GM18861 (cell line): ENCODE results near the gene ASB5.
"Not testable (repeated sequence)": the region's sequence is repeated elsewhere in the genome, so short reads cannot be mapped to it uniquely, and the experiment has no call there.

Experiments used
- ATAC-seq: cut with Tn5 transposase; IDR thresholded peaks from one replicate; pipeline ENCODE4 v1.9.1; 2021; ENCODE audit not compliant: unreplicated experiment

ASB5 gene

DNA sequence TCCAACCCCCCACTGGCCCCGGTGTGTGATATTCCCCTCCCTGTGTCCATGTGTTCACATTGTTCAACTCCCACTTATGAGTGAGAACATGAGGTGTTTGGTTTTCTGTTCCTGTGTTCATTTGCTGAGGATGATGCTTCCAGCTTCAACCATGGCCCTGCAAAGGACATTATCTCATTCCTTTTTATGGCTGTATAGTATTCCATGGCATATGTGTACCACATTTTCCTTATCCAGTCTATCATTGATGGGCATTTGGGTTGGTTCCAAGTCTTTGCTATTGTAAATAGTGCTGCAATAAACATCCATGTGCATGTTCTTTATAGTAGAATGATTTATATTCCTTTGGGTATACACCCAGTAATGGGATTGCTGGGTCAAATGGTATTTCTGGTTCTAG lies 10.5 kb upstream of the ASB5 start:
- ATAC-seq = not testable (repeated sequence)

GRCh38 chr4:176277162-176277904 lies 8.3 kb upstream of the ASB5 start:
- peak; percentile 91 for ATAC-seq

- no peak for ATAC-seq
These were observed 7.7 kb upstream of the ASB5 start for GRCh38 chr4:176276710-176277109.

- ATAC-seq = no peak
These were observed 5.4 kb upstream of the ASB5 start for GRCh38 chr4:176274441-176274840.

- ATAC-seq = no peak
These were observed 4.7 kb upstream of the ASB5 start for GRCh38 chr4:176273736-176274135.

GRCh38 chr4:176272799-176273198 lies 3.8 kb upstream of the ASB5 start:
- no peak for ATAC-seq

DNA sequence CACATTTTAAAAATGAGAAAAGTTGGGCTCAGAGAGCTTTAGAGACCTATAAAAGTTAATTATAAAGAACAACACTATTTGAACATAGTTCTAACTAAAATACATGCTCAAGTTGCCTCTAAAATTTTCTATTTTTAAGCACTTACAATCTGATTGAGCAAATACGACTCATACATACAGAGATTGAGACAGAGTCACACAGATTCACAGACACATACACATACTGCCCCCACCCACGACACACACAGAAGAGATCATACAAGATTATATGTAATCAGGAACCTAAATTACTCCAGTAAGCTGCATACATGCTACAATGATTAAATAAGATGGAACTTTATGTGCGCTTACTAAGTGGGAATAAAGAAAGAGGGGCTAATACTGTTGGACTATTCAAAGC lies 2.7 kb upstream of the ASB5 start:
- no peak for ATAC-seq

DNA sequence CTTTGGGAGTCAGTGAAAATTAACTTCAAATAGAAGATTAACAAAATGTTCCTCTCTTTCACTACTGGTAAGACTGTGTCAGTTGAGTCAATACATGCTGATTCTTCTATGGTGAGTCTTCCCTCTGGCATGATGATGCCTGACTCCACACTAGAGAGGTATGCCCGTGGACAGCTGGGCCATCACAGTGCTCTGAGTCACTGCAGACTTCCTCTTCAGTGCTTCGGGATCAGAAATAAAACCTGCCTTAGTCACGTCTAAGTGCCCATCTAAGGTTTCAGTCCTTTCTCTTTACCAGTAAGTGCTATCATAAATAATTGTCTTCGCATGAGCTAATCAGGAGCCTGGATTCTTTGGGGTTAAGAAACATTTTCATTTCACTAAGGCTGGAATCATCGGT lies 1.6 kb upstream of the ASB5 start:
- peak; percentile 42 for ATAC-seq

DNA sequence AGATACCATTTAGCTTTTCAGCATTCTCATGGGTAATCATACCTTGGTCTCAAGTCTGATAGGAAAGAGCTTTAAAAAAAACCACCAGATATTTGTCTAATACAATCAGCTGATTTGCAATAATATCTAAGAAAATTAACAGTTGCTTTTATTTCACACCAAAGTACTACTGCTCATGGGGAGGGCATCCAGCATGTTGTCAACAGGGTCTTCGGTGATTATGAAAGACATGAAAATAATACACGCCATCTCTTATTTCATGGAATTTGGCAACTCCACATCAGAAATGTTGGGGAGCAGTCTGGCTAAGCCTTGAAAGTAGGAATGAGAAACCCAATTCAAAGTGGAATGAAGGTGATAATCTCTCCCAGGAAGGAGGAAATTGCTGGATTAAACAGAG lies 3.0 kb downstream of the ASB5 start:
- ATAC-seq = no peak

GRCh38 chr4:176262243-176262642 lies 6.8 kb downstream of the ASB5 start:
- peak; percentile 64 for ATAC-seq

- no peak for ATAC-seq
These were observed 7.5 kb downstream of the ASB5 start for GRCh38 chr4:176261481-176261880.

GRCh38 chr4:176261018-176261417 lies 8.0 kb downstream of the ASB5 start:
- ATAC-seq = no peak

DNA sequence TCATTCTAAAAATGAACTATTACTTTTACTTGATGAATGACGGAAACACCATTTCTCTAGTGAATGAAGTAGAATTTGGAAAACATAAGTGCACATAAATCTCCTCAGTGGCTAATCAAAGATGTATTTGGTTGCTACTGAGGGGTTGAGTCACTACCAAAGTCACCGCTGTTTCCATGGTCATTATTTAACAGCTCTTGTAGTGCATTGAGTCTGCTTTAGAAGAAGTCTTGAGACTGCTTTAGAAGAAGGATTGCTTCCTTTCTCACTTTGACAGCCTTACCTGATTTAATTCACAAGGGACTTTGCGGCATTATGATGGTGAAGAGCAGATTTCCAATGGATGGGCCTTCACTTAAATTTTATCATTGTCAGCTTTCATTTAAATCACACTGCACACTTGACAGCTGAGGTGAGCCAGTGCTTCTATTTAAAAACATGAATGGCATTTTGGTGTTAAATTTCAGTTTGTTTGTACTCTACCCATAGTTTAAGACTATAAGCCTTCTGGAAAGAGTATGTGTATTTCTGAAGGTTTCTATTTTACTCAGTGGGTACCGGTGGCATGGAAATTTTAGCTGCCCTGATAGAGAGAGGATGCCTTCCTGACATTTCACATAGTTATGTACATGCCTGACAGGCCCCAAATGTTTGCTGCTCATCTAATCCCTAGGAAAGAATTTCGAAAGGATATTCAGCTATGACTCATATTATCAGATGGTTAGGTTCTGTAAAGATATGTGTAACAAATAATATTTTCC lies 9.5 kb downstream of the ASB5 start:
- peak; percentile 85 for ATAC-seq

GRCh38 chr4:176258135-176258534 lies 10.9 kb downstream of the ASB5 start:
- ATAC-seq = no peak

DNA sequence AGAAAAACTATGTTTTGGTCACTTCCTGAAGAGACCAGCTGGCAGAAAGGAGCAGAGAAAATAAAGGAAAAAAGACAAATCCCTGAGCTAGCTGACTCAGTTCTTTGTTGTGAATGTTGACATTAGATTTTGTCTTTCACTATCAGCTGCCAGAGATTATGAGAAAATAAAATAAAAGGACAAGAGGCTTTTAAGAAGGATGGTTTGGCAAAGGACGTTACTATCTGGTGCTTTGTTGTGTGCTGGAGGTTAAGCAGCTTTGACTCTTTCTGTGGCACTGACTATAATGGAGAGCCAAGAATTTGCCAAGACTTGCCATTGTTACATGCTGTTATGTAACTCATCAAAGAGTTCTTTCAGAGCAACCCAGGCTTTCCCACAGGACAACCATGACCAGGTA lies 12.1 kb downstream of the ASB5 start:
- ATAC-seq = no peak

GRCh38 chr4:176242764-176243347 lies 26.2 kb downstream of the ASB5 start:
- ATAC-seq = no peak

- no peak for ATAC-seq
These were observed 27.3 kb downstream of the ASB5 start for GRCh38 chr4:176241703-176242102.

- no peak for ATAC-seq
These were observed 30.2 kb downstream of the ASB5 start for GRCh38 chr4:176238826-176239225.

DNA sequence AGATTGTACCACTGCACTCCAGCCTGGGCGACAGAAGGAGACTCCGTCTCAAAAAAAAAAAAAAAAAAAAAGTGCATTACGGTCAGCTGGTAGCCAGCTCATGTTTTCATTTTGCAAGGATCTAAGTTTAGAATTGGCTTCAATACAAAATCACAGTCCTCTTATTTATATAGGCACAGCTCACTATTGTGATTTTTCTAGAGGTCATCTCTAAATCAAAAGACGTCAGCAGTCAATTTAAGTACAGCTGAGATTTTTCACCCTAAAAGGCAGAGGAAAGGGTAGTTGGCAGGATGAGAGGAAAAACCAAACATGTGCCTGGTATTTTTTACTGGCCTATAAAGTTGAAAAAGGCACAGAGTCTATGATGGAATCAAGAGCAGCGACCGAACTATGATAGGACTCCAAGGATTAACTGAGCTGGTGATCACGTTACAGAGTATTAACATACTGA lies 30.8 kb downstream of the ASB5 start:
- ATAC-seq = no peak

- no peak for ATAC-seq
These were observed 32.1 kb downstream of the ASB5 start for GRCh38 chr4:176236946-176237345.

GRCh38 chr4:176230836-176231235 lies 38.2 kb downstream of the ASB5 start:
- ATAC-seq = no peak

DNA sequence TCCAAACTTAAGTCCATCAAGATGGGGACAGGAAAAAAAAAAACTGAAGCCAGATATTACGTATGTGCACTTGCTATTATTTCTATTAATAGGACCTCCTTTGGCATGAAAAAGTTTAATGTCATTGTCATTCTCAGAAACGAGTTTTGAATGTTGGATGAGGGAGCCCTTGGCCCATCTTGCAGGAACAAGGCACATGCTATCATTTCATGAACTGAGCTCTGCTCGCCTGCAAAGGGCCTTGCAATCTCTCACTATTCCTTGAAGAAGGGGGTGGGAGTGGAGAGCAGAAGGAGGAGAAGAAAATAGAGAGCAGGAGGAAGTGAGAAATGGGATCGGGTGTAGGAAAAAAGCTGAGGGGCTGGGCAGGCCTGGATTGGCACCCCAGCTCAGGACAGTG lies 39.4 kb downstream of the ASB5 start:
- ATAC-seq = no peak
